Hematopoietic multipotent progenitor cell treated with erythropoietin and hydrocortisone succinate and interleukin-3 and kit ligand, for 8 days (in vitro differentiated cells): Measurements from ENCODE around the gene GALNS.
"Not testable (repeated sequence)": the region's sequence is repeated elsewhere in the genome, so short reads cannot be mapped to it uniquely, and the experiment has no call there.

Source experiments
- DNase-seq: peaks from one replicate; pipeline ENCODE4 v3.0.0-alpha.2; 2015

The GALNS gene

GRCh38 chr16:88798772-88799455, 57.8 kb downstream of the GALNS start:
- peak; percentile 93 for DNase-seq

- no peak for DNase-seq
Observed at GRCh38 chr16:88798073-88798472, 58.7 kb downstream of the GALNS start.

DNA sequence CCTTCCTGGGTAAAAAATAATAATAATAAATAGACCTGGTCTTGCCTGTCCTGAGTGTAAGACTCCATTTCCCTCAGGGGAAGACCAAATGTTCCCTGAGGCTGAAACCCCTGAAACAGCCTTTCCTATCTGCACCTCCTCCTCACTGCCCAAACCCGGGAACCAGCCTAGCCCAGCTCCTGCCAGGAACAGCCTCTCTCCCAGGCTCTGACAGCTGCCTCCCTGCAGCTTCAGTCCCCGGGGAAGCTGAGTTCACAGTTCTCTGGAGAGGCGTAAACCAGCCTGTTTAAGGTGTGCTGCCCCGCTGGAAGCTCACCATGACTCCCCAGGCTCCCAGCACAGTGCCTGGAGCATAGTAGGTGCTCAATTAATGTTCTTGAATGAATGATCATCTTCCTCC, 60.5 kb downstream of the GALNS start:
- no peak for DNase-seq

- peak; percentile 81 for DNase-seq
Observed at GRCh38 chr16:88793251-88793954, 63.3 kb downstream of the GALNS start.

GRCh38 chr16:88792668-88793250, 64.0 kb downstream of the GALNS start:
- DNase-seq, result peak; percentile 28

DNA sequence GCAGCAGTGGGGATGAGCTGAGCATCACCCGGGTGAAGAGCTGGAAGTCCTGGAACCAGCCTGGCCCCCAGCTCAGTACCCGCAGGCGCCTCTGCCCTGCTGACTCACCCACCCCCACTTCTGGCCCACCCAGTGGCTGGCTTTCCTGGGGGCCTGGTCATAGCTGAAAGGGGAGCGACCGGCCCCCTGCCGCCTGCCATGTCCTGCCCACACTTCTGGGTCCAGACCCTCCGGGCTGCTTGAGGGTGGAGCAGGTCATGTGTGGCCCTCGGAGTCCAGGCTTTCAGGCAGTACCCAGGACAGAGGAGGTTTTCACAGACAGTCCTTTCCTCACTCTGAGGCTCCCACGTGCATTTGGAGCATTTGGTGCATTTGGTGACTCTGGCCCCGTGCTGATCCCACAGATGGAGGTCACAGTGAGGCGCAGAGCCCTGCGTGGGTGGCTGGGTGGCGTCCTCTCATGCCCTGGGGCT, 64.6 kb downstream of the GALNS start:
- peak; percentile 72 for DNase-seq

- peak; percentile 73 for DNase-seq
Observed at GRCh38 chr16:88790312-88791211, 66.2 kb downstream of the GALNS start.

DNA sequence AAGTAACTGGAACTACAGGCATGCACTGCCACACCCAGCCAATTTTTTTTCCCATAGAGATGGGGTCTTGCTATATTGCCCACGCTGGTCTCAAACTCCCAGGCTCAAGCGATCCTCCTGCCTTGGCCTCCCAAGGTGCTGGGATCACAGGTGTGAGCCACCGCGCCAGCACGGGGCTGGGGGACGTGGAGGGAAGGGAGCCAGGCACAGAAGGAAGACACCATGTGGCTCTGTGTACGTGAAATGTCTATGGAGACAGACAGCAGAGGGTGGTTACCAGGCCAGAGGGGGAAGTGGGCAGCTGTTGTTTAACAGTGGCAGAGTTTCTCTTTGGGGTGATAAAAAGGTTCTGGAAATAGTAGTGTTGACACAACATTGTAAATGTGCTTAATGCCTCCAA, 67.2 kb downstream of the GALNS start:
- DNase-seq, result peak; percentile 46

GRCh38 chr16:88788749-88789148, 68.0 kb downstream of the GALNS start:
- not testable (repeated sequence) for DNase-seq

DNA sequence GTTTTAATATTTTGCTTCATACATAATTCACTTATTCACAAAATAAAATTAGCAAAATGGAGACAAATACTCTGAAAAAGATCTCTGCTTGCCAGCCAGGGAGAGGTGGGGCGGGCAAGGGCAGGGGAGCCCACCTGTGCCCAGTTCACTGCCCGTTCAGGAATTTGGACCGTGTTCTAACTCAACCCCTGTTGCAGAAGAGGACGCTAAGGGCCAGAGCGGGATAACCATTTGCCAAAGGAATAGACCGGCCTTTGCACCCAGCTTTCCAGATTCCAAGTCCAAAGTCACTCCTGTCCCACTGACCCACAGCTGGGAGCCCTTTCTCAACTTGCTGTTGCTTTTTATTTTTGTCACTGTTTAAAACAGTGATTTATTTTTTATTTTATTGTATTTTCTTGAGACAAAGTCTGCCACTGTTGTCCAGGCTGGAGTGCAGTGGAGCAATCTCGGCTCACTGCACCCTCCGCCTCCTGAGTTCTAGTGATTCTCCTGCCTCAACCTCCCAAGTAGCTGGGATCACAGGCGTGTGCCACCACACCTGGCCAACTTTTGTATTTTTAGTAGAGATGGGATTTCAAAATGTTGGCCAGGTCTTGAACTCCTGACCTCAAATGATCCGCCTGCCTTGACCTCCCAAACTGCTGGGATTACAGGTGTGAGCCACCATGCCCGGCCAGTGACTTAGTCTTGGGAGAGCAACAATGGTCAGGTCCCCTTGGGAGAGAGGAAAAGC, 69.0 kb downstream of the GALNS start:
- no peak for DNase-seq

DNA sequence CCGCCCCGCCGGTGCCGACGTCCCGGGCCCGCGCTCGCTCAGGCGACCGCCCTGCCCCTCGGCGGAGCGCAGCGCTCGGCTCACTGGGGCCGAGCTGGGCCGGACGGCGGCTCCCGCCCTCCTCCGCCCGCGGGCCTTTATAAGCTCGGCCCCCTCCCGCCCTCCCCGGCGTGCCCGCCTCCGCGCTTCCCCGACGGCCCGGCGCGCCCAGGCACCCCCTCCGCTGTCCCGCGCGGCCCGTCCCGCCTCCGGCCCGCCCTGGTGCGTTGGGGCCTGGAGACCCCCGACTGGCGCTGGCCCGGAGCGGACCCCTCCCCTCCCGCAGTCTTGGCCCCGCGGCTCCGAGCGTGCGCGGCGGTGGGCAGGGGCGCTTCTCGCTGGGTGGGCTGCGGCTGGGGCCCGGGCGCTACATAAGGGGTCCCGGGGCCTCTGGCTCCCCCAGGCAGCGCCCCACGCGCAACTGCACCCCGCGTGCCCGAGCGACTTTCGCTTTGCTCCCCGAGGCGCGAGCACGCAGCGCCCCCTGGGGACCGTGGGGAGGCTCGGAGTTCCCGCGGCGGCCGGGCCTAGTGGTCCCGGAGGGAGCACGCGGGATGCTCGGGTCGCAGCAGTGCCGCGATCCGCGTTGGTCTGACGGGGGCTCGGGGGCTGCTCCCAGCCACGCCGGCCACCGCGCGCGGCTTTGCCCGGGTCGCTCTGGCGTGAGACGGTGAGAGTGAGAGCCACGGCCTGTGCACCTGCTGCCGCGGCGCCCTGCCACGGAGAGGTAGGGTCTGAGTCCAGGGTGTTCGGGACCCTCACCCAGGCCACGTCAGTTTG, 71.4 kb downstream of the GALNS start, which contains the start of gene PIEZO1:
PIEZO1 (minus strand) TSS at position 115 of the 819 bp plus-strand sequence. CDS start 256 bp downstream, outside the sequence.
- DNase-seq, result peak; percentile 63

DNA sequence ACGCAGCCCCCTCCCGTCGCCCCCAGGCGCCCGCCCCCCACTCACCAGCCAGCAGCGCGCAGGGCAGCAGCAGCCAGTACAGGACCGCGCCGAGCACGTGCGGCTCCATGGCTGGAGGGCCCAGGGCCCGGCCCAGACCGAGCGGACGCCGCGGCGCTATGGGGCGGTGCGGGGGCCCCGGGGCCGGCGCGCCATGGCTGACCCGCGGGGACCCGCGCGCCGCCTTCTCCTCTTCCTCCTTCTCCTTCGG, 72.0 kb downstream of the GALNS start:
- no peak for DNase-seq

DNA sequence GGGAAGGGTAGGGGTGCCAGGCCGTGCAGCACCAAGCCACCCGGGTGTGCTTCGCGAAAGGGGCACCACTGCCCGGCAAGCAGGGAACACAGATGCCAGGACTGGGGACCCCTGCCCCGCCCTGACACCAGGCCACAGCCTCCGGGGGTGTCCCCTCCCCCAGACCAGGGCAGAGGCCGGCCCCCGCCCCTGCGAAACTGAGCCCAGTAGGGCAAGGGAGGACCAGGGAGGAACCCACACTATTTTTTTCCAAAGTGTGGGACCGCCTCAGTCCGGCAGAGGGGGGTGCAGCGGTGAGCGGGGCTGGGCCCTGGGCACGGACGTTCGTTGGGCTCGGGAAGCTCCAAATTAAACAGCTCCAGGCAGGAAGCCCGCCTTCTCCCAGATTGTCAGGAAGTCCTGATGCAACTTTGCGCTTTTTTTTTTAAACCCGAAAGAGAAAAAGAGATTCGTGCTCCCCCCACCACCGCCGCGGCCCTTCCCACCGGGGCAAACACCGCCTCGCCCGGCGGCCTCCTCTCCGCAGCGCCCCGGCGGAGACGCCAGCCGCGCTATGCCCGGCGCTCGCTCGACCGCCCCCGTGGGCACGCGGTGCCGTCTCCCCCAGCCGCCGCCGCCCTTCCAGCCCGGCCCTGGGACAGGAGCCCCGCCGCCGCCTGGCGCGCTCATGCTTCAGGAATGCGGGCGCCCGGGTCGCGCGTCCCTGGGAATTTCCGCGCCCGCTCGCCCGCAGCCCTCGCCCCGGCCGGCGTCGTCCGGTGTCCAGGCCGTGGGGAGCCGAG, 72.5 kb downstream of the GALNS start:
- peak; percentile 71 for DNase-seq

DNA sequence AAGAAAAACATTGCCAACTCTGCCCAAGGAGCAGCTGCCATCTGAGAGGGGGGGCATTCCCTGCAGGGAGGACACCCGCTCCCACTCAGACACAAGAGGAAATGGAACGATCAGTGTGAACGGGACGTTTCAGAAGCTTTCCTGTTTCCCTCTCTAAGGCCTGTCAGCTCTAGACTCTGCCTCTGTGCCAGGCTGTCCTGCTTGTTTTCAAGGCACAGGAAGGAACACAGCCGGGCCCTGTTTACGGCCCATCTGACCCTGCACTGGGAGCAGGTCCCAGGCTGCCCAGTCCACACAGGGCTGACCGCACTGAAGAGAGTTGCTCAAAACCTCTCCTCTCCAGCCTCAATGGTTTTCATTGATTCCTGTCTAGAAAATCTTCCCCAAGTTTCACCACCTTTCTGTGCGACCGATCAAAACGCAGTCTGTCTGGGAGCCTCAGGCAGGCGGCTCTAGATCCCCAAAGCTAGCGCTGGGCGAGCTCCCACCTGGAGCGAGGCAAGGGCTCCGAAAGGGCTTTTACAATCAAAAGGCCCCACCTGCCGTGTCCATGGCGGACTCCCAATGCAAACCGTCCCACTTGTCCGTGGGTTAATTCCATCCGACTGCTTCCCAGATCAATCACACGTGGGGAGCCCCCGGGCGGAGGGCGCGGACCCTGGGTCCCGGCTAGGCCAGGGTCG, 73.2 kb downstream of the GALNS start:
- peak; percentile 39 for DNase-seq

- DNase-seq, result peak; percentile 56
Observed at GRCh38 chr16:88782454-88783390, 74.0 kb downstream of the GALNS start.

- peak; percentile 84 for DNase-seq
Observed at GRCh38 chr16:88781140-88782077, 75.3 kb downstream of the GALNS start.
